WERI-Rb-1 (cell line): Measurements from ENCODE around the gene NCF2.

ENCODE experiments used
- DNase-seq: peaks from one replicate; pipeline ENCODE4 v3.0.0-alpha.2; 2020
- H3K27ac ChIP-seq: fragments of 250-450 bp; sonication (Bioruptor Pico); 2 replicates; pipeline ENCODE4 v1.5.1; 2020; ENCODE audit warnings: mild to moderate bottlenecking, moderate library complexity
- H3K27me3 ChIP-seq: fragments of 250-450 bp; sonication (Bioruptor Pico); 2 replicates; pipeline ENCODE4 v1.5.1; 2021; ENCODE audit warnings: mild to moderate bottlenecking, low read depth, moderate library complexity; ENCODE audit not compliant: insufficient read depth, severe bottlenecking
- H3K36me3 ChIP-seq: fragments of 250-450 bp; sonication (Bioruptor Pico); 2 replicates; pipeline ENCODE4 v1.5.1; 2020; ENCODE audit warnings: mild to moderate bottlenecking, moderate library complexity
- H3K4me3 ChIP-seq: 2 replicates; pipeline ENCODE4 v1.5.1; 2011; ENCODE audit warnings: low read depth, mild to moderate bottlenecking, control low read depth, low read length
- H3K9me3 ChIP-seq: fragments of 250-450 bp; sonication (Bioruptor Pico); 2 replicates; pipeline ENCODE4 v1.5.1; 2021; ENCODE audit warnings: mild to moderate bottlenecking, moderate library complexity; ENCODE audit not compliant: severe bottlenecking
- TF ChIP-seq, protein P1 (sequence below): IDR thresholded peaks from 2 replicates; pipeline ENCODE4 v1.5.1; 2011; ENCODE audit warnings: low read depth, mild to moderate bottlenecking, control low read depth, inconsistent platforms, low read length

NCF2 gene

DNA sequence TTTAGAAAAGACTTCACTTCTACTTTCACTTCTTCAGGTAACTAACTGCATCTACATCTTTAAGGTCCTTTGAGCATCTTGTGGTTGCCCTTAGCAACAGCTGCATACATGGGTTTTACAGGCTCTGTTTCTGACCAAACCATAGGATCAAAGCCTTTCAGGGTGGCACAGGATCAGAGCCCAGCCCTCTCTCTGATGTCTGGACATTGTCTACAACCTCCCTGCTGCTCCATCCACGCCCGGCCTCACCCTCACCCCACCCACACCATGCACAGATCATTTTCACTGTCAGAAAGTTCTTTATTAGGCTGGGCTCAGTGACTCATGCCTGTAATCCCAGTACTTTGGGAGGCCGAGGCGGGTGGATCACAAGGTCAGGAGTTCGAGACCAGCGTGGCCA lies 5.2 kb downstream of the NCF2 start:
- H3K9me3 ChIP-seq, result no peaks in the 10 kb centered on the region
- H3K27me3 ChIP-seq, result no peaks in the 10 kb centered on the region
- H3K36me3 ChIP-seq, result no peaks in the 10 kb centered on the region
- no peak overlapping the region for H3K27ac ChIP-seq
- TF ChIP-seq, protein P1, sequence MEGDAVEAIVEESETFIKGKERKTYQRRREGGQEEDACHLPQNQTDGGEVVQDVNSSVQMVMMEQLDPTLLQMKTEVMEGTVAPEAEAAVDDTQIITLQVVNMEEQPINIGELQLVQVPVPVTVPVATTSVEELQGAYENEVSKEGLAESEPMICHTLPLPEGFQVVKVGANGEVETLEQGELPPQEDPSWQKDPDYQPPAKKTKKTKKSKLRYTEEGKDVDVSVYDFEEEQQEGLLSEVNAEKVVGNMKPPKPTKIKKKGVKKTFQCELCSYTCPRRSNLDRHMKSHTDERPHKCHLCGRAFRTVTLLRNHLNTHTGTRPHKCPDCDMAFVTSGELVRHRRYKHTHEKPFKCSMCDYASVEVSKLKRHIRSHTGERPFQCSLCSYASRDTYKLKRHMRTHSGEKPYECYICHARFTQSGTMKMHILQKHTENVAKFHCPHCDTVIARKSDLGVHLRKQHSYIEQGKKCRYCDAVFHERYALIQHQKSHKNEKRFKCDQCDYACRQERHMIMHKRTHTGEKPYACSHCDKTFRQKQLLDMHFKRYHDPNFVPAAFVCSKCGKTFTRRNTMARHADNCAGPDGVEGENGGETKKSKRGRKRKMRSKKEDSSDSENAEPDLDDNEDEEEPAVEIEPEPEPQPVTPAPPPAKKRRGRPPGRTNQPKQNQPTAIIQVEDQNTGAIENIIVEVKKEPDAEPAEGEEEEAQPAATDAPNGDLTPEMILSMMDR, result no peak
- DNase-seq, result no peak
- H3K4me3 ChIP-seq, result no peak overlapping the region

DNA sequence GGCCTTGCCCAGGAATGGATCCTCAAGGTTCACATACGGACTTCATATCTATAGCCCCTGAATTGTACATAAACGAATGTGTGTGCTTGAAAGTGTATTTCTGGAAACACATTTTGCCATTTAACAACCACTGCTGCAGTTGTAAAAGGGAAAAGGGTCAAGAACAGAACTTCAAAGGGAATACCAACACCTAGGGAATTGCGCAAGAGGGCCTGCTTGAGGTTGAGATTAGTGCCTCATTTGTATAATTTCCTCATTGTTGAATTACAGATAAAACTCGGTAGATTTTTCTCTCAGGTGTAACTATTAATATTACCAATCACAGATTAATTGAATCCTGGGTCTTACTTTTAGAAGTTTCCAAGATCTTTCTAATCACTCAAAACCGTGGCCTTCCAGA lies 6.1 kb downstream of the NCF2 start:
- Histone ChIP-seq H3K27ac (no peak overlapping the region), H3K9me3 (no peaks in the 10 kb centered on the region), H3K27me3 (no peaks in the 10 kb centered on the region), H3K36me3 (no peaks in the 10 kb centered on the region), H3K4me3 (no peak overlapping the region)
- no peak for DNase-seq
- TF ChIP-seq, protein P1, result no peak

DNA sequence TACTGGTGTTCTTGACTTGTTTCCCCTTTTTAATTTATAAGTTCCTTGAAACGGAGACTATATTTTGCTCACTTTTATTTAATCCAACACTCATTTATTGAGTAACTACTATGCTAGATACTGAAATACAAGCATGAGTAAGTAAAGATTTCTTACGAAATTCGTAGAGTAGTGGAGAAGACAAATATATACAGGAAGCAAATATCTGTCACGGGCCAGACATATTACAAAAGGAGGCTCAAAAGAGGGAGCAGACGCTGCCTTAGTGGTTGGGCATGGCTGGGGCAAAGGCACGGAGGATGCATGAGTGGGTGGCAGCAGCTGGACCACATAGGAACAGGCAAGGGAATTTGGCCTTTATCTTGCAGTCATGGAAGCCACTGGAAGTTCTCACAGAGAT lies 6.8 kb downstream of the NCF2 start:
- no peaks in the 10 kb centered on the region for H3K36me3 ChIP-seq
- H3K4me3 ChIP-seq, result no peak overlapping the region
- TF ChIP-seq, protein P1, result no peak
- no peaks in the 10 kb centered on the region for H3K9me3 ChIP-seq
- no peaks in the 10 kb centered on the region for H3K27me3 ChIP-seq
- no peak for DNase-seq
- no peak overlapping the region for H3K27ac ChIP-seq

DNA sequence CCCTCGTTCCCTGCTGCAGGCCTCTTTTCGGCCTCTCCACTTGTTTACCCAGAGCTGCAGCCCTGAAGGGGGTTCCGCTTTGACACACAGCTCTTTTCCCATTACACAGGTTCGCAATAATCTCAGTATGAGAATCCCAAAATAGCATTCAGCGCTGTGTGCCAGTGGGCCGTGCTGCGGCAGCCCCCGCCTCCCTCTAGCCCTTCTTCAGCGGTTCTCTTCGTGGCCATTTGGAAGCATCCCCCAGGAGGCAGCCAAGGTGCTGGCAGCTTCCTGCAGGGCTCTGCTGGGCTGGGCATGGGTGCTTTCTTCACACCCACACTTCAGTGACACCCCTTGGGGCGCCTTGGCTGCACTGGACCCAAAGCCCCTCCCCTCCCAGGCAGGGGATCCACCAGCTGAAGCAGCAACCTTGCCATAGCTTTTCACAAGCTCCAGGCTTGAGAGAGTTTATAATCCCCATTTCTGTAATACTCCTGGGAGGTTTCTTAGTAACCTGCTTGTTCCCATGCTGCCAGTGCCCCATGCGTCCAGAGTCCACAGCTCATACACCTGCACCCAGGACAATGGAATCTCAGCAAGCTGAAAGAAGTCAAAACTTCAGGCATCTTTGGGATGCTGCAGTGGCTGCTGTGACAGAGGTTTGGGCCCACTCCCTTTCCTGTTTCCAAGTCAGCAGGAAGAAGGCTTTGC lies 8.1 kb downstream of the NCF2 start:
- TF ChIP-seq, protein P1, result no peak
- Histone ChIP-seq H3K36me3 (no peaks in the 10 kb centered on the region), H3K9me3 (no peaks in the 10 kb centered on the region), H3K27ac (no peak overlapping the region), H3K4me3 (no peak overlapping the region), H3K27me3 (no peaks in the 10 kb centered on the region)
- no peak for DNase-seq

DNA sequence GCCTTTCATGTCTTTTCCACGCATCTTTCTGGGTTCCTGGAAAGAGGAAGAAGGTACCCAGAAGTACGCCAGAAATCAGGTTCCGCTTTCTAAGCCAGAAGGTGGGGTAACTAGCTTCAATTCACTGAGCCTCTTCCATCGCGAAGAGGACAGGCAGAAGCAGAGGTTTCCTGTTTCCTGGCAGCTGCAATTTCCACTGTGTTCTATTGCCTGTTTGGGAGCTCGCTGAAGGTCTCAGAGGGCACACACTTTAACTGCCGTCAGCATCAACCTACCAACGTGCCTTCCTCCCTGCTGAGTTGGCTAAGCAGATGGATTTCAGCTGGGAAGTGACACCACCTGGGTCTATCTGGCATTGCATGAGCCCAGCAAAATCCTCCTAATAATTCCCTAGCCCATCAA lies 10.0 kb downstream of the NCF2 start:
- H3K27me3 ChIP-seq, result no peaks in the 10 kb centered on the region
- H3K27ac ChIP-seq, result no peak overlapping the region
- TF ChIP-seq, protein P1, result peak; percentile 59
- peak; percentile 30 for DNase-seq
- no peak overlapping the region for H3K4me3 ChIP-seq
- H3K36me3 ChIP-seq, result no peaks in the 10 kb centered on the region
- no peaks in the 10 kb centered on the region for H3K9me3 ChIP-seq

DNA sequence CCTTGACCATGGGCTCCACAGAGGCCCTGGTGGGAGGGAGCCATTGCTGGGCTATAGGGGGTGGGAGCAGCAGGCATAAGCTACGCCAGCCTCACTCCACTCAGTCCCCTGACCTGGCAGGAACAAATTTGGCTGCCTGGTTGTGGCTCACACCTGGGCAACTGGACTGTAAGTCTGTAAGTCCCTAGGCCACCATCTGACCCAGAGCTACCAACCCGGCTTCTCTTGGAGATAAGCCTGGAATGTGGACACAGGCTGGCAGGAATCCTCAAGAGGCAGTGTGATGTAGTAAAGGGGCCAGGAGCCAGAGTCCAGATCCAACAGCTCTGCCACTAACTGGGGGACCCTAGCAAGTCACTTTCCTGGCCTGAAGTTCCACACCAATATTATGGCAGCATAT lies 11.4 kb downstream of the NCF2 start:
- H3K36me3 ChIP-seq, result no peaks in the 10 kb centered on the region
- DNase-seq, result no peak
- no peak overlapping the region for H3K4me3 ChIP-seq
- TF ChIP-seq, protein P1, result no peak
- H3K9me3 ChIP-seq, result no peaks in the 10 kb centered on the region
- no peak overlapping the region for H3K27ac ChIP-seq
- H3K27me3 ChIP-seq, result no peaks in the 10 kb centered on the region
